ENCODE measurements around the gene MYO7B.
"Not testable (repeated sequence)": the region's sequence is repeated elsewhere in the genome, so short reads cannot be mapped to it uniquely, and the experiment has no call there.

MYO7B gene

GRCh38 chr2:127517465-127517864, 18.0 kb upstream of the MYO7B start:
- Histone ChIP-seq H3K4me1 (ENCODE audit: insufficient read depth, low read length, severe bottlenecking) (no peaks in the 10 kb centered on the region), H3K9me3 (ENCODE audit: low read length) (no peaks in the 10 kb centered on the region), H3K4me3 (ENCODE audit: low read depth, low read length, poor library complexity, severe bottlenecking) (no peak overlapping the region), H3F3A (ENCODE audit: insufficient read depth, low read length) (no peaks in the 10 kb centered on the region), H3K27ac (ENCODE audit: low read depth, low read length, poor library complexity, severe bottlenecking) (no peak overlapping the region), H3K4me2 (ENCODE audit: low read length) (no peak overlapping the region), H3K9ac (ENCODE audit: low read length) (no peak overlapping the region), H3K9me2 (ENCODE audit: low read depth, low read length) (no peaks in the 10 kb centered on the region), H3K79me2 (ENCODE audit: insufficient read depth, low read length) (peaks cover 45% of the 10 kb centered on the region), H3K36me3 (ENCODE audit: insufficient read depth, low read length) (peaks cover 91% of the 10 kb centered on the region), H2AFZ (ENCODE audit: low read length) (no peak overlapping the region), H4K20me1 (ENCODE audit: insufficient read depth, low read length) (no peaks in the 10 kb centered on the region), H3K27me3 (ENCODE audit: insufficient read depth, low read length) (no peaks in the 10 kb centered on the region)
- no peak for TF ChIP-seq CTCF (IDR thresholded peaks at IDR 0.05; ENCODE audit: low read length)
- TF ChIP-seq EZH2 (IDR thresholded peaks at IDR 0.05; ENCODE audit: borderline replicate concordance, low read length) = no peak

GRCh38 chr2:127520424-127520823, 15.1 kb upstream of the MYO7B start:
- TF ChIP-seq CTCF (IDR thresholded peaks at IDR 0.05; ENCODE audit: low read length) = no peak
- no peak for TF ChIP-seq EZH2 (IDR thresholded peaks at IDR 0.05; ENCODE audit: borderline replicate concordance, low read length)
- Histone ChIP-seq H3K4me3 (ENCODE audit: low read depth, low read length, poor library complexity, severe bottlenecking) (no peak overlapping the region), H3K4me2 (ENCODE audit: low read length) (no peak overlapping the region), H3K9ac (ENCODE audit: low read length) (no peak overlapping the region), H3K9me2 (ENCODE audit: low read depth, low read length) (no peaks in the 10 kb centered on the region), H2AFZ (ENCODE audit: low read length) (no peak overlapping the region), H3K36me3 (ENCODE audit: insufficient read depth, low read length) (peaks cover 82% of the 10 kb centered on the region), H4K20me1 (ENCODE audit: insufficient read depth, low read length) (no peaks in the 10 kb centered on the region), H3K4me1 (ENCODE audit: insufficient read depth, low read length, severe bottlenecking) (peaks cover 11% of the 10 kb centered on the region), H3K27ac (ENCODE audit: low read depth, low read length, poor library complexity, severe bottlenecking) (no peak overlapping the region), H3K79me2 (ENCODE audit: insufficient read depth, low read length) (peaks cover 56% of the 10 kb centered on the region), H3K27me3 (ENCODE audit: insufficient read depth, low read length) (no peaks in the 10 kb centered on the region), H3F3A (ENCODE audit: insufficient read depth, low read length) (no peaks in the 10 kb centered on the region), H3K9me3 (ENCODE audit: low read length) (no peaks in the 10 kb centered on the region)

GRCh38 chr2:127523269-127523939, 12.1 kb upstream of the MYO7B start:
- Histone ChIP-seq H3F3A (ENCODE audit: insufficient read depth, low read length) (no peaks in the 10 kb centered on the region), H3K27ac (ENCODE audit: low read depth, low read length, poor library complexity, severe bottlenecking) (no peak overlapping the region), H3K36me3 (ENCODE audit: insufficient read depth, low read length) (peaks cover 52% of the 10 kb centered on the region), H3K9me3 (ENCODE audit: low read length) (no peaks in the 10 kb centered on the region), H2AFZ (ENCODE audit: low read length) (no peak overlapping the region), H3K9ac (ENCODE audit: low read length) (no peak overlapping the region), H4K20me1 (ENCODE audit: insufficient read depth, low read length) (no peaks in the 10 kb centered on the region), H3K9me2 (ENCODE audit: low read depth, low read length) (no peaks in the 10 kb centered on the region), H3K4me2 (ENCODE audit: low read length) (peak overlapping the region; percentile 24; the same call in 1 of the 2 replicates), H3K27me3 (ENCODE audit: insufficient read depth, low read length) (no peaks in the 10 kb centered on the region), H3K4me1 (ENCODE audit: insufficient read depth, low read length, severe bottlenecking) (peaks cover 20% of the 10 kb centered on the region), H3K4me3 (ENCODE audit: low read depth, low read length, poor library complexity, severe bottlenecking) (no peak overlapping the region), H3K79me2 (ENCODE audit: insufficient read depth, low read length) (peaks cover 31% of the 10 kb centered on the region)
- TF ChIP-seq EZH2 (IDR thresholded peaks at IDR 0.05; ENCODE audit: borderline replicate concordance, low read length) = no peak
- no peak for TF ChIP-seq CTCF (IDR thresholded peaks at IDR 0.05; ENCODE audit: low read length)

- H3K36me3 ChIP-seq (ENCODE audit: insufficient read depth, low read length) = peaks cover 45% of the 10 kb centered on the region
- peaks cover 20% of the 10 kb centered on the region for H3K4me1 ChIP-seq (ENCODE audit: insufficient read depth, low read length, severe bottlenecking)
- H2AFZ ChIP-seq (ENCODE audit: low read length); H3K9me2 ChIP-seq (ENCODE audit: low read depth, low read length); H3K27ac ChIP-seq (ENCODE audit: low read depth, low read length, poor library complexity, severe bottlenecking); H4K20me1 ChIP-seq (ENCODE audit: insufficient read depth, low read length); H3F3A ChIP-seq (ENCODE audit: insufficient read depth, low read length); H3K27me3 ChIP-seq (ENCODE audit: insufficient read depth, low read length); H3K9me3 ChIP-seq (ENCODE audit: low read length); H3K9ac ChIP-seq (ENCODE audit: low read length): not testable (repeated sequence)
- H3K79me2 ChIP-seq (ENCODE audit: insufficient read depth, low read length) = peaks cover 30% of the 10 kb centered on the region
- H3K4me3 ChIP-seq (ENCODE audit: low read depth, low read length, poor library complexity, severe bottlenecking) = peak overlapping the region; percentile 98
- peak overlapping the region; percentile 90 for H3K4me2 ChIP-seq (ENCODE audit: low read length)
Measured at GRCh38 chr2:127524198-127524834, 11.2 kb upstream of the MYO7B start.

All from OCI-LY1 (cell line).